GM19324 (cell line): ENCODE data around the gene WDFY3.

Experiments used
- ATAC-seq: cut with Tn5 transposase; IDR thresholded peaks from one replicate; pipeline ENCODE4 v1.9.1; 2021; ENCODE audit warnings: mild to moderate bottlenecking, moderate library complexity; ENCODE audit not compliant: unreplicated experiment, low FRiP score

WDFY3 gene

DNA sequence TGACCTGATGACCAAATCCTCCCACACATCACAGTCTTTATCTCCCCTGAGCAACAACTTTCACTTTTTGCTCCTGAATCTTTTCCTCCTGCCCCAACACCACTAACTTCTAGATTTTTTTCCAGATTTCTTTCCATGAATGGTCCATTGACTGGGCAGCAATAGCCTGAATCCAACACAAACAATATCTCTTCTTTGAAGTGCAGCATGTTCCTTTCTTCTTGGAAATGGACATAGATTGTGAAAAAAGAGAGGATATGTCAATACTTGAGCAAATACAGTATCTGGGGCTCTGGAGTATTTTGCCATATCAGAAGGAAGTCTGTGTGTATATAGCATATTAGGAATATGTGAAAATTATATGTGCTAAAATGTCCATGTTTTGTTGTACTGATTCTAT is 328.4 kb downstream of the WDFY3 start:
- no peak for ATAC-seq

DNA sequence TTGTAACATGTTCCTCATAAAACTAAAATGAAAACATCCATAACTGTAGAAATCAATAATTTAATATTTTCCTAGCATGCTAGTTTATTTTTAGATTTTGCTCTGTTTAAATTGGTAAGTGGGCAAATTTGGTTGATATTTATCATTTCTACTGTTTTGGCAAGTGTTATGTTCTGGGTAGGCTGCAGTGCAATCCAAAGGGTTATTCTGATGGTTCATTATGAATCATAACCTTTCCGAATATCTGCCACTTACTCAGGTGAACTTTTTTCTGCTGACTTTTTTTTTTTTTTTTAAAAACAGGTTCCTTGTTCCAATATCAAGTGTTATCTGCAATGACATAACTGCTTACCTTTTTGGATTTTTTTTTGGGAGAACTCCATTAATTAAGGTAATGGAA is 331.5 kb downstream of the WDFY3 start:
- no peak for ATAC-seq

DNA sequence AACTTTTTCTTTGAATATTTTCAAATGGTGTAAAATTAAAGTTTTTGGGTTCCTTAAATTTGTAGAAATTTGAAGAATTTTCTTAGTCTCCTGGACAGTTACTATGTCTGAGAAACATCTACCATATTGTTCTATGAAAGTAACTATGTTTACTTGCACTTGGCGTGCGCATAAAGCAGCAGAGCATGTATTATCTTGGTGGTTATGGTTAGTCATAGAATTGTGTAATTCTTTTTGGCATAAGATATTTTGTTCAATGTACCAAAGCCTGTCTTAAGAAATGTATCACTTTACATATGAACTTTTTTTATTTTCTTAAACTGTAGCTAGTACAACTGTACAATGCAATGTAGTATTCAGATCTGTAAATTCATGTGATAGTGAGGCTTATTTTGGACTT is 334.4 kb downstream of the WDFY3 start:
- ATAC-seq = no peak

DNA sequence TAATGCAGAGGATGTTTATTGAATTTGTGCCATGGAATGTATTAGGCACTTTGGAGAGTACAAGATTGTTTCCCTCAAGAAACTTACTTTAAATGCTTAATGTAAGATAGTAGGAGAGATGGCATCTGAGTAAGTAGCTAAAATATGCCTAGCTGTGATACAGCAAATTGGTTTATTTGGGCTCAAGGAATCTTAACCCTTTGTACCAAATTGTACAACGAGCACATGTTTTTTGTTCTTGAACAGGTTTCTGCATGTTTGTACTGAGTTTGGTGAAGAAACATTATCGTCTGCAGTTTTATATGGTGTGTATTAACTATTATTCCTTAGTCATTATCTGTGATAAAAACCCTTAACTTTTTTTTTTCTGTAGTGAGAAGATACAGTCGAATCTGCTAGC is 334.9 kb downstream of the WDFY3 start:
- no peak for ATAC-seq

DNA sequence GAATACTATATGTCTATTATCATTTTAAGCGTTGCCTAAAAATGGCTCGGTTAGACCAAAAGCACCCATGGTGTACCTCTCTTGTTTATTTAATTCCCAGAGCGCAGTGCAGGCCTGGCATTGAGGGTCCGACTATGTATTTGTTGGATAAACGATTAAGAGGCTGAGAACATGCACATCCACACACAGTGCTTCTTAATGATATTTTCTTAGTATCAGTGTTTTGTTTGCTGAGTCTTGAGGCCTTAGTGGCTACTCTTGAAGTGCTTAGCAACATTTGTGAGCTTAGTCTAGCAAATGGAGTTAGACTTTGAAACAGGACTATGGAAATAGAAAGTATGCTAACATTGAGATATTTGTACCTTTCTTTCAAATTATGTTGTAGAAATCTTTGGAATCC is 339.8 kb downstream of the WDFY3 start:
- no peak for ATAC-seq

DNA sequence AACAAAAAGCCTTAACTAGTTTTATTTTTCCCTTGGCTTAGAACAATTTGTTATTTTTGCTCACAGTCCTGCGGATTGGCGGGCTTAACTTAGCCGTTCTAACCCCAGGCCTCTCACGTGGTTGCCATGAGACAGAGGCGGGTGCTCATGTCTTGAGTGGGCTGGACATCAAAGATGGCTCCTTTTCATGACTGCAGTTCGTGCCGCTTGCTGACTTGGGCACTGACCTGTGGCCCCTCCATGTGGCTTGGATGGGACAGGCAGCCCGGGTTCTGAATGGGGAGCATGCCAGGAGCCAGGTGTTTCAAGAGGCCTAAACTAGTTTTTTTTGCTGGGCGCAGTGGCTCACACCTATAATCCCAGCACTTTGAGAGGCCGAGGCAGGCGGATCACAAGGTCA is 342.8 kb downstream of the WDFY3 start:
- ATAC-seq = no peak

DNA sequence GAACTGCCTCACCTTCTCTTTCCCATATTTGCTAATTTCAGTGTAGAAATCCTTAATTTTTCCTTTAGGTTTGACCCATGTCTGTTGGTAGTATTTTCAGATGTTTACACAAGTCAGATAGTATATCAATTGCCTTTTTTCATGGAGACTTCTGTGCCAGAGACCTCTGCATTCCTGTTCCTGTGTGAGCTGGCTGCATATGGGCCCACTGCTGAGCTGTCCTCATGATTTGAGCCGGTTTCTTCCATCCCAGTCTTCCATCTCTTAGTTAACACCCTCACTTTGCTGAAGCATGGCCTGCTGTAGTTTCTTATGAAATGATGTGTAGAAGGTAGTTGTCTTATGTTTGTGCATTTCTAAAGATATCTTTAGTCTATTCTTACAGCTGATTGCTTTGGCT is 343.5 kb downstream of the WDFY3 start:
- no peak for ATAC-seq
